GM12864 (cell line): Measurements from ENCODE around the gene SEMA4F.

ENCODE experiments used
- DNase-seq: peaks from one replicate; pipeline ENCODE4 v3.0.0-alpha.2; 2011; ENCODE audit warnings: low read depth
- H3K4me3 ChIP-seq: 2 replicates; pipeline ENCODE4 v1.5.1; 2011; ENCODE audit warnings: mild to moderate bottlenecking, low read depth, low read length, control low read depth
- TF ChIP-seq, protein P1 (sequence below): IDR thresholded peaks from 2 replicates; pipeline ENCODE4 v1.5.1; 2011; ENCODE audit warnings: low read depth, mild to moderate bottlenecking, moderate library complexity, low read length, control low read depth, inconsistent platforms; ENCODE audit errors: missing control alignments

SEMA4F gene

DNA sequence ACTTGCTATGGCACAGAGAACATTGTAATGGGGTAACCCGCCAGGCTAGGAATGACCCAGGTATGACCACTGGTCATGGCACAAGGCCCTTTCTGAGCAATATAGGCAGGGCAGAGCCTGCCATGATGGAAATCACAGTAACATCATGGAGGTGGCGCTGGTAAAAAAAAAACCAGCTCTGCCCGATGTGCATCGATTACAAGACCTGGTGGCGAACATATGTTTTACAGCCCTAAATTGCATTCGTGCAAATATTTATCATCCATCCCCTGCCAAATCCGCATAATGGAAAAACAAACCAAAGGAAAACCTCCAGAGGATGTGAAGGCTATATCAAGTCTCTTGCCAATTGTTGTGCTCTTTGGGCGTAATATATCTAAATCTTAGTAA lies 60.6 kb downstream of the SEMA4F start:
- DNase-seq = no peak
- TF ChIP-seq, protein P1, sequence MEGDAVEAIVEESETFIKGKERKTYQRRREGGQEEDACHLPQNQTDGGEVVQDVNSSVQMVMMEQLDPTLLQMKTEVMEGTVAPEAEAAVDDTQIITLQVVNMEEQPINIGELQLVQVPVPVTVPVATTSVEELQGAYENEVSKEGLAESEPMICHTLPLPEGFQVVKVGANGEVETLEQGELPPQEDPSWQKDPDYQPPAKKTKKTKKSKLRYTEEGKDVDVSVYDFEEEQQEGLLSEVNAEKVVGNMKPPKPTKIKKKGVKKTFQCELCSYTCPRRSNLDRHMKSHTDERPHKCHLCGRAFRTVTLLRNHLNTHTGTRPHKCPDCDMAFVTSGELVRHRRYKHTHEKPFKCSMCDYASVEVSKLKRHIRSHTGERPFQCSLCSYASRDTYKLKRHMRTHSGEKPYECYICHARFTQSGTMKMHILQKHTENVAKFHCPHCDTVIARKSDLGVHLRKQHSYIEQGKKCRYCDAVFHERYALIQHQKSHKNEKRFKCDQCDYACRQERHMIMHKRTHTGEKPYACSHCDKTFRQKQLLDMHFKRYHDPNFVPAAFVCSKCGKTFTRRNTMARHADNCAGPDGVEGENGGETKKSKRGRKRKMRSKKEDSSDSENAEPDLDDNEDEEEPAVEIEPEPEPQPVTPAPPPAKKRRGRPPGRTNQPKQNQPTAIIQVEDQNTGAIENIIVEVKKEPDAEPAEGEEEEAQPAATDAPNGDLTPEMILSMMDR = no peak
- no peak overlapping the region for H3K4me3 ChIP-seq

DNA sequence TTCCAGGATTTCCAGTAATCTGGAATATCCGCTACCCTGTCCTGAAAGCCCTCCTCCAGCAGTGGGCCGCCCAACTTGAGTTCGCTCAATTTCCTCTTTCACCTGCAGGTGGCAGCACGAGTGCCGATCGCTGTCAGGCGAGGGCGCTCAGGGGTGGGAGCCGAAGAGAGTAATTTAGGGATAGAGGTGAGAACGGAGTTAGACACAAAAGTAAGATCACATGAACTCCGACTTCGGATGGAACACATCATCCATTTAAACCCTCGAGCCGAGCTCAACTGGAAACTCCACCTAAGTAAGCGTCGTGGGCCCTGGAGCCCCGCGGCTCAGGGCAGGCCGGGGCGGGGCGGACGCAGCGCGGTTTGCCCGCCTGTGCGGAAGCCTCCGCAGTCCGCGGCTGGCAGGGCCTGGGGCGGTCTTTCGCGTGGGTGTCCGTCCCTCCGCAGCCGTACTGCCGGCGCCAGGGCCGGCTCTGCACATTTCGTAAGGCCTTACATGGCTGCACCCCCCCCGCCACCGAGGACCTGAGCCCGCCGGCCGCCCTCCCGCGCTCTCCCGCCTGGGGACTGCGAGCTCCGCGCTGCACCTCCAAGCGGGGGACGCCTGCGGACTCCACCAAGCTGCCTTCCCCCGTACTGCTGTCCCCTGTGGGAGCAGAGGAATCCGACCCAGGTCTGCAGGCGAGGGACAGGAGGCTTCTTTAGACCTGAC lies 61.2 kb downstream of the SEMA4F start:
- TF ChIP-seq, protein P1 = peak; percentile 89
- no peak for DNase-seq
- H3K4me3 ChIP-seq = peak overlapping the region; percentile 56

DNA sequence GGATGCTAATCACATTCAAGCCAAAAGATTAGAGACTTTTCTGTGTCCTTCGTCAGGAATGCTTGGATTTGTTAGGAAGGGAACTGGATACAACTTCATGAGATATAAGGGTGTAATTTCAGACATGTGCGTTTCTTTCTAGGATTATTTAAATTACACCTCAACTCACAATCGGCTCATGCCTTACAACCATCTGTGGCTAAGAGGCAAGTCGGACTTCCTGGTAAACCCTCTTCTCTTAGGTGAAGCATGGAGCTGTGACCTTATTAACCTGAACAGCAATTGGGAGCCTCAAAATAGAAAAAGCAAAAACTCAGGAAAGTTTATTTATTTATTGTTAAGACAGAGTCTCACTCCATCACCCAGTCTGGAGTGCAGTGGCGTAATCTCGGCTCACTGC lies 61.8 kb downstream of the SEMA4F start:
- no peak for DNase-seq
- TF ChIP-seq, protein P1 = no peak
- H3K4me3 ChIP-seq = peak overlapping the region; percentile 56; the same call in 1 of the 2 replicates

DNA sequence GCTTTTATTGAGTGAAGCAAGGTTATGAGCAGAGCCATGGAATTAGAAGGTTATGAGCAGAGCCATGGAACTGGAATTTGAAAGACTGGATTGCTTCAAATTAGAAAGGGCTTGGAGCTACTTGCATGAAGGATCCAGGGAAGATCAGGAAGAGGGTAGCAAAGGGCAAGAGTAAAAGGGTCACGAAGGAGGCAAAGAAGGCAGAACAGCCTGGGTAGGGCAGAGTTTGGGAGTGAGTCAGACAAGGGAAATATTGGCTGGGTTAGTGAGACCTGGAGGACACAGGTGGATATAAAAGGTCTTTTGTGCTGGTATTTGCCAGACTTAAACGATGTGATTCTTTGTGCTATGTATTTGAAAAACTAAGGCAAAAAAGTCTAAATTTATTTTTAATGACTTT lies 65.0 kb downstream of the SEMA4F start:
- TF ChIP-seq, protein P1 = no peak
- DNase-seq = no peak
- no peak overlapping the region for H3K4me3 ChIP-seq

DNA sequence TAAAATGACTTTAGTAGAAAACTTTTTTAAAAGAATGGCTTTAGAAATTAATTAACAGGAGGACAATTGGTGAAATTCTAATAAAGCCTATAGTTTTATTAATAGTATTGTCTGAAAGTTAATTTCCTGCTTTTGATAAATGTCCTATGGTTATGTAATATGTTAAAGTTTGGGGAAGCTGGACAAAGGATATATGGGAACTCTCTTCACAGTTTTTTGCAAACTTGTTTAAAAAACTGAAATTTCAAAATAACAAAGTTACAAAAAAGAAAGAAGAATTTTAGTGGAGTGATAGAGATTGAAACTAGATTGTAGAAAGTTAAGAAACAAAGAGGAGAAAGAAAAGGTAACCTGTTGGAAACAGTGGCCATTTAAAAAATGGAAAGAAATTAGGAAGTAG lies 67.3 kb downstream of the SEMA4F start:
- H3K4me3 ChIP-seq = no peak overlapping the region
- no peak for DNase-seq
- TF ChIP-seq, protein P1 = no peak

DNA sequence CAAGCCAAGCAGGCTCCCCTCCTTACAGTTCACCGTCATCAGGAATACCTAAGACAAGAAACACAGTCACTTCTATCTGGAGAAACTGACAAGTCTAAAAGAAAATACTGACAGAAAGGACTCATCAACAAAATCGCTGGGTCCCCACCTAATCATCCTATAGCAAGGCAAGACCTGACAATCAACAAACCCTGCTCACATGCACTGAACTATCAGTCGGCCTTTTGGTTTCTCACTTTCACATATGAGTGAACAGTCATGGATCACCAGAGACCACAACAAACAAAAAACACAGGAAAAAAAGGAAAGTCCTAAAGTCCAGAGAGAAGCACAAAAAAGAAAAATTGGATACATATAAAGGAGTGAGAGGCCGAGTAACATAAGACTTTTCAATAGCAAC lies 70.4 kb downstream of the SEMA4F start:
- no peak for DNase-seq
- no peak overlapping the region for H3K4me3 ChIP-seq
- TF ChIP-seq, protein P1 = no peak

DNA sequence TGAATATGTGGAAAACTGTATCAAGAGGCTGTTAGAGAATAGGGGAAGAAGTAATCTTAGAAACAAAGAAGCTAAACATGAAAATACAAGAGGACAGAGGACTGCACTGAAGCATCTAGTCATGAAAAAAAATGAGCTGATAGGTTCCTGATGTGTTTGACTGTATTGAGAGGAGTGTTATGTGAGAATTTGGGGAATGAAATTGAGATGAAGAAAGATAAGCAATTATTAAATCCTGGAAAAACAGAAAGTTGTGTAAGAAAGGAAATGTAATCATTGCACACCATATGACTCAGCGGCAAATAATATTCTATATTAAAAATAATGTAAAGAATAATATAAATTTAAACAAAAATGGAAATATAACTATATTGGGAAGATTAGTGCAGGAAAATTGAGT lies 71.2 kb downstream of the SEMA4F start:
- TF ChIP-seq, protein P1 = no peak
- no peak for DNase-seq
- no peak overlapping the region for H3K4me3 ChIP-seq
